ENCODE measurements around the gene OS9. TPM values are rescaled to one million over a fixed set of nuclear protein-coding genes. Genes with fewer than 3 reads are reported as not detected.

The OS9 gene
- total and polyA plus RNA-seq, 8 donors: 177 to 254 (median 192) TPM

DNA sequence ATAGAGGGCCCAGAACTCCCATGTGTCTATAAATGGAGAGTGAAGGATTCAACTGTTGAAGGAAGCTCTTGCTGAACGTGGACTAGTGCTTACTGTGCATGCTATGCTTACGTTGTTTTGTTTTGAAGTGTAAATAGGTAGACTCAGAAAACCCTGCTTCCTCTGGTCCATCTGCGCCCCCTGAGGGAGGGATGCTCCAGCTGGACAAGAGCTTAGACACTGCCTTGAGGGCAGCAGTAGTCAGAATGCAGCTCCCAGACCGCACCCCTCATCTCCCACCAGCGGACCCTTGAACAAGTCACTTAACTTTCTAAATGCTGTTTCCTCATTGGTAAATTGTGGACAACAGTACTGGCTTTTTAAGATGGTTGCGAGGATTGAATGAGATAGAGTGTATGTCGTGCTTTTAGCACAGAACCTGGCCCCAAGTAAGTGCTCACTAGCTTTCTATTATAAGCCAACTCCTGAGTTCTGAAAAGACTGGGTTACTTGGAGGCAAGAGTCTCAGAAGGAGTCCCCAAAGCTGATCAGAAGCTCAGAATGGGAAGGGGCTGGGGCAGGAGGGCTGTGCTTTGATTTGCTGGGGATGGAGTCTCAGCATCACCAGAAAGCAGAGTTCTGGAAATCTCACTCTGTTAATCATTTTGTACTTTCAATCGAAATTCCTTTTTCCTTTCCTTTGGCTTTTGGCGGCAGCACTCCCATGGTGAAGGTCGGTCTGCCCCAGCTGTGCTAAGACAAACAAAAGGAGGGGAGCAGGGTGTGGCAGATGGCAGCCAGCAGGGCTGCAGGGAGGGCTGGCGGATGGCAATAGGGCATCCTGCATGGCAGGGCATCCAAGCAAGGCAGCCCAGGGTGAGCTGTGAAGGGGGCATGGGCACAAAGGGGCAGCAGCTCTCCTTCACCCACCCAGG, 29.0 kb downstream of the OS9 start:
- no peaks in the 10 kb centered on the region for H3K27me3 ChIP-seq
- TF ChIP-seq, protein P1, sequence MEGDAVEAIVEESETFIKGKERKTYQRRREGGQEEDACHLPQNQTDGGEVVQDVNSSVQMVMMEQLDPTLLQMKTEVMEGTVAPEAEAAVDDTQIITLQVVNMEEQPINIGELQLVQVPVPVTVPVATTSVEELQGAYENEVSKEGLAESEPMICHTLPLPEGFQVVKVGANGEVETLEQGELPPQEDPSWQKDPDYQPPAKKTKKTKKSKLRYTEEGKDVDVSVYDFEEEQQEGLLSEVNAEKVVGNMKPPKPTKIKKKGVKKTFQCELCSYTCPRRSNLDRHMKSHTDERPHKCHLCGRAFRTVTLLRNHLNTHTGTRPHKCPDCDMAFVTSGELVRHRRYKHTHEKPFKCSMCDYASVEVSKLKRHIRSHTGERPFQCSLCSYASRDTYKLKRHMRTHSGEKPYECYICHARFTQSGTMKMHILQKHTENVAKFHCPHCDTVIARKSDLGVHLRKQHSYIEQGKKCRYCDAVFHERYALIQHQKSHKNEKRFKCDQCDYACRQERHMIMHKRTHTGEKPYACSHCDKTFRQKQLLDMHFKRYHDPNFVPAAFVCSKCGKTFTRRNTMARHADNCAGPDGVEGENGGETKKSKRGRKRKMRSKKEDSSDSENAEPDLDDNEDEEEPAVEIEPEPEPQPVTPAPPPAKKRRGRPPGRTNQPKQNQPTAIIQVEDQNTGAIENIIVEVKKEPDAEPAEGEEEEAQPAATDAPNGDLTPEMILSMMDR (IDR thresholded peaks at IDR 0.05): no peak
- H3K27ac ChIP-seq: no peak overlapping the region
- no peaks in the 10 kb centered on the region for H3K4me1 ChIP-seq
- ATAC-seq (no peak), FAIRE-seq (no peak), DNase-seq (no peak)
- H3K9me3 ChIP-seq: no peaks in the 10 kb centered on the region
- H3K36me3 ChIP-seq: peaks cover 10 to 28% (median 19%) of the 10 kb centered on the region in 3 donors
- WGBS, 2 donors: 44 to 48% methylated on average over 11 of the region's 11 CpGs
- H3K4me3 ChIP-seq: no peak overlapping the region
- intact Hi-C loops (cut with DNase I): no loop called here

DNA sequence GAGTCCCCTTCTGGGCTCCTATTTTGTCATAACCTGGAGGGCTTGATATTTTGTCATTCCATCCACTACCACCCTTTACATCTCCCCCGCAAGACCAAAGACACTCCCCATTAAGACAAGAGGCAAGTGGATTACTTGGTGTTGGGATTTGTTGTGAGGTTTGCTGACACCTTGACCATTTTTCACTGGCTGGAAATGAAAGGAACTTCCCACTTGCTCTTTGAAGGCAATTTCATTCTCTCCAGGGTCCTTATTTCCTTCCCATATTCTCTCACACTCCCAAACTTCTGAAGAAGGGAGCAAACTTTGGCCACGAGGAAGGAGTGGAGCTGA, 29.7 kb downstream of the OS9 start:
- TF ChIP-seq, protein P1 (IDR thresholded peaks at IDR 0.05): no peak
- ATAC-seq (no peak), FAIRE-seq (no peak), DNase-seq (no peak)
- Histone ChIP-seq H3K4me1 (no peaks in the 10 kb centered on the region), H3K9me3 (no peaks in the 10 kb centered on the region), H3K27ac (no peak overlapping the region), H3K27me3 (no peaks in the 10 kb centered on the region), H3K4me3 (no peak overlapping the region), H3K36me3 (peaks cover 4 to 22% (median 13%) of the 10 kb centered on the region in 3 donors)
- WGBS, 2 donors: 58 to 63% methylated on average over 2 of the region's 2 CpGs
- intact Hi-C loops (cut with DNase I): no loop called here

DNA sequence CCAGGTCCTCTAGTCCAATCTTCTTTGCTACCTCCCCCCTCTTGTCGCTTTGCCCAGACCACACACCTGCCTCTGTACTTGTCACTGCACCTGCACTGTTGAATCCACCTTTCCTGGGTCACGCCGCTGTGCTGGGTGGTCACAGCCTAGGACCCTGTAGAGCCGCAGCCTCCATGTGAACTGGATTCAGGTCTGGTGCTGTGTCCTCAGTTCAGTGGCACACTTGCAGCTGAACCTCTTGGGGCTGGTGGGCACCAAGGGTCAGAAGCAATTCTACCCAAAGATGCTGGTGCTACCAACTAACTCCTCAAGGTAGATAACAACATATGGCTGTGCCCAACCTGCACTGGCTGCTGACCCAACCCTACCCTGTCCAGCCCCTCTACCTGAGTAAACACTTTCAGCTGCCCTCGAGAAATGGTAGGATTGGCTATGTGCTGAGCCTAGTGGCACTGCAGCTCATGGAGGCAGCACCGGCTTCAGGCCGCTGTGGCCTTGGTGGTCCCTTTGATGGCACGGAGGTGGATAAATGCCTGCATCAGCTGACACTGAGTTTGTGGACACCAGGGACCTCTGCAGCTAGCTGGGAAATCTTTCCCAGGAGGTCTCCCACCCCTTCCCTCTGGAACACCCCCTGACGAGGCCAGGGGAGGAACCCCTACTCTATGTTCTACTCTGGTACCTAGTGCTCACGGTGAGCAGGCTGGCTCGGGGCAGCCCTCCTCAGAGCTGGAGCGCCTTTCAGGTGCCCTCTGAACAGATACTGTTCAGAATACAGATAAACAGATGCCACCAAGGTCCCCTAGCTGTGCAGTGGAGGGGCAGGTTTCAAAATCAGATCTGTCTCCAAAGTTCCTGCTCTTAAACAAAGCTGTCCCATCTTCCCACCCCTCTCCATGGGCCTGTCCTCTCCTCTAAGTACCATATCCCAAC, 30.3 kb downstream of the OS9 start:
- intact Hi-C loops (cut with DNase I): no loop called here
- no peaks in the 10 kb centered on the region for H3K4me1 ChIP-seq
- peaks cover 0 to 15% (median 6%) of the 10 kb centered on the region in 3 donors for H3K36me3 ChIP-seq
- H3K27ac ChIP-seq: no peak overlapping the region
- no peak for ATAC-seq
- WGBS, 2 donors: 60 to 64% methylated on average over 12 of the region's 12 CpGs
- H3K4me3 ChIP-seq: no peak overlapping the region
- no peaks in the 10 kb centered on the region for H3K9me3 ChIP-seq
- FAIRE-seq: no peak
- no peak for DNase-seq
- H3K27me3 ChIP-seq: no peaks in the 10 kb centered on the region
- TF ChIP-seq, protein P1 (IDR thresholded peaks at IDR 0.05): no peak

DNA sequence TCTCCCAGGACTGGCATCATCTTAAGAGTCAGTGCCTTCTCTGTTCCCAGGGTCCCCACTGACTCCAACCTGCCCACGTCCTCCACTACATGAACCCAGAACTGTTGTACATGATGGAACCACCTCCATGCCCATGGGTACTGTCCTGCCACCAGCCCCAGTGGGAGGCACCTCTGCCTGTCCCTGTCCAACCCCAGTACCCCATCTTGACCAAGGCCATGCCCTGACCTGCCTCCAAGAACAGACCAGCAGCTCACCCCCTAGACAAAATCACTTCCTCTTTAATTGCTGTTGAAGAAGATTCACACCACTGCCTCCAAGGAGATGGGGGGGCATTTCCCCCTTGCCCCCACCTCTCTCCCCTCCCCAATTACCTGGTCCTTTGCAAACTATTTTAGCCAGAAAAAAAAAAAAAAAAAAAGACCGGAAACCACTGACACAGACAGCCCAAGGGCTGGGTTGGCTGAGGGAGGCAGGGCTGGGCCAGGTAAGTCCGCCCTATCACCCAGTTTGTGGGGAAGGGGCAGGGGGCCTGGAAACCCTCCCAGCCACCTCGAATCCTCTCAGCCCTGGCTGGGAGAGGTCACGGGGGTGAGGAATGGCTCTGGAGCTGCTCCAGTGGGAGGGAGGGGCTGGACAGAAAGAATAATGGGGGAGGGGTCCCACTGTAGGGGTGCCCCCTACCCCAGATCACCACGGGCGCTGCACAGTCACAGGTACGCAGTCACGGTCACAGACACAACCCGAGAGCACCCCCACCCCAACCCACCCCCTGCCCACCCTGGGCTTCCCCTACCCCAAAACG, 31.2 kb downstream of the OS9 start:
- Histone ChIP-seq H3K27me3 (no peaks in the 10 kb centered on the region), H3K4me1 (no peaks in the 10 kb centered on the region), H3K36me3 (peaks cover 0 to 8% (median 0%) of the 10 kb centered on the region in 3 donors), H3K9me3 (no peaks in the 10 kb centered on the region), H3K27ac (no peak overlapping the region), H3K4me3 (no peak overlapping the region)
- FAIRE-seq (no peak), ATAC-seq (no peak), DNase-seq (peak in 1 of 6 donors; percentile 55)
- TF ChIP-seq, protein P1 (IDR thresholded peaks at IDR 0.05): no peak
- intact Hi-C loops (cut with DNase I): no loop called here
- 39 to 53% methylated on average over 10 to 11 of the region's 11 CpGs for whole genome bisulfite sequencing, 2 donors
